OCI-LY3 (cell line): ENCODE measurements around the gene TTLL1.

Experiments used
- EZH2phosphoT487 ChIP-seq: fragments of 200-600 bp; shearing (Covaris generic); IDR thresholded peaks from 2 replicates; pipeline ENCODE4 v1.6.1; 2018; ENCODE audit warnings: antibody characterized with exemption, mixed run types, low read depth
- TF ChIP-seq, protein P1 (sequence below): fragments of 200-600, 300-600 bp; sonication (generic); IDR thresholded peaks from 2 replicates; pipeline ENCODE4 v1.5.1; 2014; ENCODE audit warnings: antibody characterized with exemption, low read length, low read depth

DNA sequence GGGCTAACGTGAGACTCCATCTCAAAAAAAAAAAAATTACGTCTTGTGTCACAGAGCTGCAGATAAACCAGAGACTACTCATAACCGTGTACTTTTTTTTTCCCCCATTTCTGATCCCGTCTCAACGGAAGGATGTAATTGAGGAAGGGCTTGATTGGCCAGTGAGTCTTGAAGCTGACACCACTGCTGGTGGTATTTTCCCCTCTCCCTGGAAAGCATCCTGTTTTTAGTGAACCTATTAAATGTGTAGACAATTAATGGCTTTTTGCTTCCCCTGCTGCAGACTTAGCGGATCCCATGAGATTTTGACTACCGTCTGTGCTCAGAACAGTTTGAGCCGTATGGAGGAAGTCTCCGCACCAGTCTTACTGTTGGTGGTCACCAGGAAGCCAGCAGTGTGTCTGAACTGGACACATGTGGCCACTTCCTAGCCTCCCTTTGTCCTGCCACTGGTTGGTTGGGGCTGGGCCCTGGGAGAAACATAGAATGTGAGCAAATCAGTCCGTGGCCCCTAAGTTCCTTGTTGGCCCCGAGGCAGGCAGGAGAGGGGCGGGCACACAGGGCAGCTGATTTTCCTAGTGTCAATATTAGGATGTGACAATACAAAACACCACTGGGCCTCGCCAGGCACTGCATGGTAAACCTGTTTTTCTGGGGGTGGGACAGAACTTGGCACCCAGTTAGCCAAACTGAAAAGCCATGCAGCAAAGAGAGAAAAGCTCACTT is 24.5 kb upstream of the TTLL1 start:
- TF ChIP-seq, protein P1, sequence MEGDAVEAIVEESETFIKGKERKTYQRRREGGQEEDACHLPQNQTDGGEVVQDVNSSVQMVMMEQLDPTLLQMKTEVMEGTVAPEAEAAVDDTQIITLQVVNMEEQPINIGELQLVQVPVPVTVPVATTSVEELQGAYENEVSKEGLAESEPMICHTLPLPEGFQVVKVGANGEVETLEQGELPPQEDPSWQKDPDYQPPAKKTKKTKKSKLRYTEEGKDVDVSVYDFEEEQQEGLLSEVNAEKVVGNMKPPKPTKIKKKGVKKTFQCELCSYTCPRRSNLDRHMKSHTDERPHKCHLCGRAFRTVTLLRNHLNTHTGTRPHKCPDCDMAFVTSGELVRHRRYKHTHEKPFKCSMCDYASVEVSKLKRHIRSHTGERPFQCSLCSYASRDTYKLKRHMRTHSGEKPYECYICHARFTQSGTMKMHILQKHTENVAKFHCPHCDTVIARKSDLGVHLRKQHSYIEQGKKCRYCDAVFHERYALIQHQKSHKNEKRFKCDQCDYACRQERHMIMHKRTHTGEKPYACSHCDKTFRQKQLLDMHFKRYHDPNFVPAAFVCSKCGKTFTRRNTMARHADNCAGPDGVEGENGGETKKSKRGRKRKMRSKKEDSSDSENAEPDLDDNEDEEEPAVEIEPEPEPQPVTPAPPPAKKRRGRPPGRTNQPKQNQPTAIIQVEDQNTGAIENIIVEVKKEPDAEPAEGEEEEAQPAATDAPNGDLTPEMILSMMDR: no peak
- no peak for TF ChIP-seq EZH2phosphoT487
